Measurements from ENCODE around the gene PACSIN2. TPM values are rescaled to one million over a fixed set of nuclear protein-coding genes. Genes with fewer than 3 reads are reported as not detected.

Gene PACSIN2
- total RNA-seq, 1 donor from 2014 or later = 63.0 TPM

- TF ChIP-seq, protein P1, sequence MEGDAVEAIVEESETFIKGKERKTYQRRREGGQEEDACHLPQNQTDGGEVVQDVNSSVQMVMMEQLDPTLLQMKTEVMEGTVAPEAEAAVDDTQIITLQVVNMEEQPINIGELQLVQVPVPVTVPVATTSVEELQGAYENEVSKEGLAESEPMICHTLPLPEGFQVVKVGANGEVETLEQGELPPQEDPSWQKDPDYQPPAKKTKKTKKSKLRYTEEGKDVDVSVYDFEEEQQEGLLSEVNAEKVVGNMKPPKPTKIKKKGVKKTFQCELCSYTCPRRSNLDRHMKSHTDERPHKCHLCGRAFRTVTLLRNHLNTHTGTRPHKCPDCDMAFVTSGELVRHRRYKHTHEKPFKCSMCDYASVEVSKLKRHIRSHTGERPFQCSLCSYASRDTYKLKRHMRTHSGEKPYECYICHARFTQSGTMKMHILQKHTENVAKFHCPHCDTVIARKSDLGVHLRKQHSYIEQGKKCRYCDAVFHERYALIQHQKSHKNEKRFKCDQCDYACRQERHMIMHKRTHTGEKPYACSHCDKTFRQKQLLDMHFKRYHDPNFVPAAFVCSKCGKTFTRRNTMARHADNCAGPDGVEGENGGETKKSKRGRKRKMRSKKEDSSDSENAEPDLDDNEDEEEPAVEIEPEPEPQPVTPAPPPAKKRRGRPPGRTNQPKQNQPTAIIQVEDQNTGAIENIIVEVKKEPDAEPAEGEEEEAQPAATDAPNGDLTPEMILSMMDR (conservative IDR thresholded peaks at IDR 0.05; ENCODE audit: low read depth, low read length) = no peak
- DNase-seq (ENCODE audit: low read depth) = no peak
- H3K4me3 ChIP-seq (ENCODE audit: low read depth, low read length) = peak overlapping the region; percentile 97
Observed at GRCh38 chr22:42855721-42856120, 159.2 kb downstream of the PACSIN2 start.

DNA sequence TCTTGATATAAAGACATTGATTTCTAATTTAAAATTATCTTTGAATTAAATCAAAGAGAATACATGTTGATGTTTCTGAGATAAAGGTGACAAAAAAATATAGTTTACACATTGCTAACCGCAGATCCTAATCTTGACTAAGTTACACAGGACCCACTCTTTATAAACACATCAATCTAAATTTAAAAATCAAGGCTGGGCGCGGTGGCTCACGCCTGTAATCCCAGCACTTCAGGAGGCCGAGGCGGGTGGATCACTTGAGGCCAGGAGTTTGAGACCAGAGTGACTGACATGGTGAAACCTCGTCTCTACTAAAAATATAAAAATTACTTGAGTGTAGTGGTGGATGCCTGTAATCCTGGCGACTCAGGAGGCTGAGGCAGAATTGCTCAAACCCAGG, 159.7 kb downstream of the PACSIN2 start:
- H3K4me3 ChIP-seq (ENCODE audit: low read depth, low read length) = peak overlapping the region; percentile 97
- no peak for DNase-seq (ENCODE audit: low read depth)
- TF ChIP-seq, protein P1 (conservative IDR thresholded peaks at IDR 0.05; ENCODE audit: low read depth, low read length) = no peak

GRCh38 chr22:42848941-42849550, 165.9 kb downstream of the PACSIN2 start:
- no peak for DNase-seq (ENCODE audit: low read depth)
- TF ChIP-seq, protein P1 (conservative IDR thresholded peaks at IDR 0.05; ENCODE audit: low read depth, low read length) = no peak
- H3K4me3 ChIP-seq (ENCODE audit: low read depth, low read length) = no peak overlapping the region

DNA sequence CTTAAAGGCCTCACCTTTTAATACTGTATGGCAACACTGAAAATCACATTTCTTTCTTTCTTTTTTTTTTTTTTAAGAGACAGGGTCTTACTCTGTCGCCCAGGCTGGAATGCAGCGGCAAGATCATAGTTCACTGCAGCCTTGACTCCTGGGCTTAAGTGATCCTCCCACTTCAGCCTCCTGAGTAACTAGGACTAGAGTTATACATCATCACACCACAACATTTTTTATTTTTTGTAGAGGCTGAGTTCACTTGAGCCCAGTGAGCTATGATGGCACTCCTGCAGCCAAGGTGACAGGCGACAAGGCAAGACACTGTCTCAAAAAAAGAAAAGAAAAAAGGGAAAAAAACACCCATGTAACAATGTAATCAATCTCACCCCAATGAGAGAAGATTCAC, 167.8 kb downstream of the PACSIN2 start:
- TF ChIP-seq, protein P1 (conservative IDR thresholded peaks at IDR 0.05; ENCODE audit: low read depth, low read length) = no peak
- no peak for DNase-seq (ENCODE audit: low read depth)
- no peak overlapping the region for H3K4me3 ChIP-seq (ENCODE audit: low read depth, low read length)

- no peak overlapping the region for H3K4me3 ChIP-seq (ENCODE audit: low read depth, low read length)
- peak; percentile 63 for DNase-seq (ENCODE audit: low read depth)
- TF ChIP-seq, protein P1 (conservative IDR thresholded peaks at IDR 0.05; ENCODE audit: low read depth, low read length) = no peak
Observed at GRCh38 chr22:42844756-42845155, 170.2 kb downstream of the PACSIN2 start.

DNA sequence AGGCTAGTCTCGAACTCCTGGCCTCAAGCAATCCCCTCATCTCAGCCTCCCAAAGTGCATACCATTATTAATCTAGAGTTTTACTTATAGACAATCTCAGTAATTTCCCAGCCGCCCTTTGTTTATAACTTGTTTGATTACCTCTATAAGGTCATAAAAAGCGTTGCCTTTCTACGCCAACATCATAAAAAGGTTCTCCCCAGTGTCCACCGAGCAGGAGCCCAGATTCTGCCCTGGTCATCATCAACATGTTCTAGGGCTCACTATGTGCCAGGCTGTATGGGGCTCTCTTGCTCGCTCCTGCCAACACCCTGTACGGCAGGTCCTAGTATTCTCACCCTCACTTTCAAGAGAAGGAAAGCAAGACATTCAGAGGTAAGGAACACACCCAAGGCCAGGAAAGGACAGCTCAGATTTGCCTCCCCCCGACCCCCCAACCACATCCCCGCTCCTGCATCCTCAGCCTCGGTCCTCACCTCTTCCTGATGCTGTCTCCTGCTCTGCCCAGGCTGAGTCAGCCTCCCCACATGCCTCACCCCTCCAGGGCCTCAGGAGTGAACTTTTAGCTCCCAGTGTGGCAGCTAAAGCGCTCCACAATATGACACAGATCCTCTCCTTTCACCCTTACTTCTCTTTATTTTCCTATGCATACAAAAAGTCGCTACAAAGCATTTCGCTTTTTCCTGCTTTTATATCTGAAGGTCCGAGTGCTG, 172.1 kb downstream of the PACSIN2 start:
- TF ChIP-seq, protein P1 (conservative IDR thresholded peaks at IDR 0.05; ENCODE audit: low read depth, low read length) = no peak
- DNase-seq (ENCODE audit: low read depth) = no peak
- H3K4me3 ChIP-seq (ENCODE audit: low read depth, low read length) = no peak overlapping the region

GRCh38 chr22:42841444-42841843, 173.5 kb downstream of the PACSIN2 start:
- TF ChIP-seq, protein P1 (conservative IDR thresholded peaks at IDR 0.05; ENCODE audit: low read depth, low read length) = no peak
- no peak overlapping the region for H3K4me3 ChIP-seq (ENCODE audit: low read depth, low read length)
- DNase-seq (ENCODE audit: low read depth) = no peak
